Measurements from ENCODE around the gene CHD5.

The CHD5 gene

GRCh38 chr1:6134206-6134605, 45.9 kb downstream of the CHD5 start:
- no peak for DNase-seq (ENCODE audit: low read depth, low spot score)

GRCh38 chr1:6133146-6133895, 46.8 kb downstream of the CHD5 start:
- no peak for DNase-seq (ENCODE audit: low read depth, low spot score)

GRCh38 chr1:6131561-6131960, 48.6 kb downstream of the CHD5 start:
- DNase-seq (ENCODE audit: low read depth, low spot score), result no peak

GRCh38 chr1:6130596-6130995, 49.5 kb downstream of the CHD5 start:
- DNase-seq (ENCODE audit: low read depth, low spot score), result no peak

- no peak for DNase-seq (ENCODE audit: low read depth, low spot score)
Observed at GRCh38 chr1:6130036-6130435, 50.1 kb downstream of the CHD5 start.

- DNase-seq (ENCODE audit: low read depth, low spot score), result no peak
Observed at GRCh38 chr1:6129313-6129712, 50.8 kb downstream of the CHD5 start.

- no peak for DNase-seq (ENCODE audit: low read depth, low spot score)
Observed at GRCh38 chr1:6128276-6129081, 51.6 kb downstream of the CHD5 start.

GRCh38 chr1:6127587-6128163, 52.4 kb downstream of the CHD5 start:
- peak; percentile 30 for DNase-seq (ENCODE audit: low read depth, low spot score)

- no peak for DNase-seq (ENCODE audit: low read depth, low spot score)
Observed at GRCh38 chr1:6126521-6127067, 53.5 kb downstream of the CHD5 start.

- no peak for DNase-seq (ENCODE audit: low read depth, low spot score)
Observed at GRCh38 chr1:6126028-6126427, 54.1 kb downstream of the CHD5 start.

- no peak for DNase-seq (ENCODE audit: low read depth, low spot score)
Observed at GRCh38 chr1:6125366-6125765, 54.8 kb downstream of the CHD5 start.

- DNase-seq (ENCODE audit: low read depth, low spot score), result no peak
Observed at GRCh38 chr1:6124746-6125365, 55.3 kb downstream of the CHD5 start.

- DNase-seq (ENCODE audit: low read depth, low spot score), result no peak
Observed at GRCh38 chr1:6124341-6124740, 55.8 kb downstream of the CHD5 start.

GRCh38 chr1:6123816-6124215, 56.3 kb downstream of the CHD5 start:
- DNase-seq (ENCODE audit: low read depth, low spot score), result no peak

GRCh38 chr1:6123083-6123482, 57.0 kb downstream of the CHD5 start:
- DNase-seq (ENCODE audit: low read depth, low spot score), result no peak

GRCh38 chr1:6121651-6122370, 58.3 kb downstream of the CHD5 start:
- no peak for DNase-seq (ENCODE audit: low read depth, low spot score)

- no peak for DNase-seq (ENCODE audit: low read depth, low spot score)
Observed at GRCh38 chr1:6121021-6121421, 59.1 kb downstream of the CHD5 start.

GRCh38 chr1:6118415-6118814, 61.7 kb downstream of the CHD5 start:
- DNase-seq (ENCODE audit: low read depth, low spot score), result no peak

- no peak for DNase-seq (ENCODE audit: low read depth, low spot score)
Observed at GRCh38 chr1:6117624-6118023, 62.5 kb downstream of the CHD5 start.

GRCh38 chr1:6117064-6117463, 63.1 kb downstream of the CHD5 start:
- no peak for DNase-seq (ENCODE audit: low read depth, low spot score)

GRCh38 chr1:6116137-6116536, 64.0 kb downstream of the CHD5 start:
- DNase-seq (ENCODE audit: low read depth, low spot score), result no peak

Measured in activated CD4-positive, CD25-positive, alpha-beta regulatory T cell treated with anti-CD3 and anti-CD28 coated beads, Interleukin-2, amount 50 U/mL, for 16 hours (primary cell).